IMR-90 (cell line): ENCODE data around the gene EHBP1. TPM values are rescaled to one million over a fixed set of nuclear protein-coding genes. Genes with fewer than 3 reads are reported as not detected.

Experiments used
- ATAC-seq: fragments of 200-7000 bp; cut with Tn5 transposase; 2 replicates; pipeline ENCODE4 v1.9.1; 2020; ENCODE audit warnings: low read depth, mild to moderate bottlenecking, moderate library complexity
- BruUV-seq: library from RNA; stranded (reverse); fragments of 400-500 nt; replicated peaks from 2 replicates; lab custom pipeline; 2021; lab: Mats Ljungman, UMichigan
- CTCF ChIA-PET: fragments of 300-600 bp; formaldehyde crosslinking; extraction: SDS; loops from one replicate; lab custom pipeline; 2021; ENCODE audit warnings: antibody characterized with exemption; lab: Yijun Ruan, JAX
- POLR2A ChIA-PET: fragments of 300-600 bp; sonication (Branson Sonifier 250); formaldehyde crosslinking; loops from one replicate; lab custom pipeline; 2022; ENCODE audit warnings: antibody characterized with exemption; ENCODE audit not compliant: unreplicated experiment; lab: Charles Lee
- DNase-seq: peaks from one replicate; pipeline ENCODE4 v3.0.0; 2013
- H2AFZ ChIP-seq: replicated peaks from 2 replicates; pipeline ENCODE3; 2013; ENCODE audit warnings: low read length, mild to moderate bottlenecking; ENCODE audit not compliant: poor library complexity
- H2AK5ac ChIP-seq: 2 replicates; pipeline ENCODE4 v1.6.1; 2013; ENCODE audit warnings: low read depth, low read length, inconsistent platforms
- H2AK9ac ChIP-seq: replicated peaks from 2 replicates; pipeline ENCODE3; 2013; ENCODE audit warnings: mild to moderate bottlenecking, low read depth, low read length, moderate library complexity; ENCODE audit not compliant: poor library complexity
- H2BK120ac ChIP-seq: 2 replicates; pipeline ENCODE4 v1.6.1; 2013; ENCODE audit warnings: low read depth, low read length, inconsistent platforms
- H2BK15ac ChIP-seq: 3 replicates; pipeline ENCODE4 v1.6.1; 2013; ENCODE audit warnings: low read depth, low read length, inconsistent platforms
- H2BK20ac ChIP-seq: 2 replicates; pipeline ENCODE4 v1.6.1; 2013; ENCODE audit warnings: low read depth, mild to moderate bottlenecking, inconsistent platforms, low read length, moderate library complexity
- H2BK5ac ChIP-seq: 2 replicates; pipeline ENCODE4 v1.6.1; 2013; ENCODE audit warnings: mild to moderate bottlenecking, low read depth, low read length, inconsistent platforms; ENCODE audit not compliant: poor library complexity, severe bottlenecking
- H3K14ac ChIP-seq: replicated peaks from 2 replicates; pipeline ENCODE4 v1.6.1; 2013; ENCODE audit warnings: low read depth, low read length, inconsistent platforms
- H3K18ac ChIP-seq: 2 replicates; pipeline ENCODE4 v1.6.1; 2013; ENCODE audit warnings: low read depth, low read length, control low read depth
- H3K23ac ChIP-seq: 2 replicates; pipeline ENCODE4 v1.6.1; 2013; ENCODE audit warnings: low read depth, low read length, inconsistent platforms
- H3K27ac ChIP-seq: 2 replicates; pipeline ENCODE4 v1.5.1; 2013; ENCODE audit warnings: mild to moderate bottlenecking, control low read depth, low read length; ENCODE audit not compliant: insufficient read depth
- H3K27me3 ChIP-seq: 2 replicates; pipeline ENCODE4 v1.6.1; 2013; ENCODE audit warnings: low read length; ENCODE audit not compliant: control insufficient read depth, insufficient read depth
- H3K36me3 ChIP-seq: 2 replicates; pipeline ENCODE4 v1.6.1; 2013; ENCODE audit warnings: low read length, mixed read lengths; ENCODE audit not compliant: control insufficient read depth, insufficient read depth
- H3K4ac ChIP-seq: 2 replicates; pipeline ENCODE4 v1.6.1; 2013; ENCODE audit warnings: low read depth, low read length, inconsistent platforms
- H3K4me1 ChIP-seq: 2 replicates; pipeline ENCODE4 v1.6.1; 2013; ENCODE audit warnings: low read length, mixed read lengths; ENCODE audit not compliant: control insufficient read depth, insufficient read depth
- H3K4me2 ChIP-seq: 2 replicates; pipeline ENCODE4 v1.6.1; 2013; ENCODE audit warnings: low read depth, mild to moderate bottlenecking, control low read depth, low read length, moderate library complexity
- H3K4me3 ChIP-seq: 2 replicates; pipeline ENCODE4 v1.5.1; 2013; ENCODE audit warnings: low read depth, mild to moderate bottlenecking, control low read depth, low read length, moderate library complexity; ENCODE audit not compliant: insufficient read depth
- H3K56ac ChIP-seq: 2 replicates; pipeline ENCODE4 v1.6.1; 2013; ENCODE audit warnings: low read length, inconsistent platforms; ENCODE audit not compliant: insufficient read depth; ENCODE audit errors: extremely low read depth
- H3K79me1 ChIP-seq, 2 experiments: 2 replicates each; pipeline ENCODE4 v1.6.1; 2013; ENCODE audit warnings: low read length in 2 of 2, inconsistent platforms in 1 of 2, low read depth in 1 of 2
- H3K9ac ChIP-seq: 2 replicates; pipeline ENCODE4 v1.6.1; 2013; ENCODE audit warnings: low read depth, low read length, control low read depth
- H3K9me1 ChIP-seq: 2 replicates; pipeline ENCODE4 v1.6.1; 2013; ENCODE audit warnings: low read length, inconsistent platforms; ENCODE audit not compliant: insufficient read depth
- H3K9me3 ChIP-seq: 2 replicates; pipeline ENCODE4 v1.6.1; 2013; ENCODE audit warnings: low read length; ENCODE audit not compliant: control insufficient read depth, insufficient read depth
- H4K20me1 ChIP-seq: 2 replicates; pipeline ENCODE4 v1.6.1; 2013; ENCODE audit warnings: low read length, inconsistent platforms; ENCODE audit not compliant: insufficient read depth
- H4K5ac ChIP-seq: 2 replicates; pipeline ENCODE4 v1.6.1; 2013; ENCODE audit warnings: mild to moderate bottlenecking, low read depth, low read length, control low read depth
- H4K8ac ChIP-seq, 2 experiments: 2 replicates each; pipeline ENCODE4 v1.6.1; 2013; ENCODE audit warnings: low read depth in 2 of 2, low read length in 2 of 2, control low read depth in 1 of 2, inconsistent platforms in 1 of 2
- H4K91ac ChIP-seq: 2 replicates; pipeline ENCODE4 v1.6.1; 2013; ENCODE audit warnings: low read depth, low read length, inconsistent platforms; ENCODE audit not compliant: insufficient read depth
- CTCF ChIP-seq: conservative IDR thresholded peaks from 2 replicates; pipeline ENCODE4 v1.5.1; 2012; ENCODE audit warnings: mild to moderate bottlenecking, low read depth, low read length, improper control_type of control experiment
- MAFK ChIP-seq: IDR thresholded peaks from 2 replicates; pipeline ENCODE4 v1.6.1; 2012; ENCODE audit warnings: low read depth, low read length, improper control_type of control experiment
- WGBS, 2 experiments: methylation state at CpG; one replicate each; pipeline versions ENCODE4 v1.1.5 to v1.1.7; 2013; ENCODE audit warnings: missing lambda C conversion rate in 2 of 2; ENCODE audit not compliant: insufficient read length in 1 of 2; ENCODE audit errors: extremely low coverage in 2 of 2; 5-methylcytosine and 5-hydroxymethylcytosine counted together
- dilution Hi-C: fragments of 300-500 bp; cut with HindIII; formaldehyde crosslinking; loops from one replicate; pipeline ENCODE4 v1.14.3; 2018; ENCODE audit warnings: low sequenced_read_pairs; ENCODE audit not compliant: unreplicated experiment
- in situ Hi-C: fragments of 300-500 bp; cut with MboI; formaldehyde crosslinking; loops from 3 replicates; pipeline ENCODE4 v1.14.3; 2019; ENCODE audit warnings: low sequenced_read_pairs, inconsistent platforms, mixed read lengths
- intact Hi-C: fragments of 100-400 bp; cut with micrococcal nuclease; formaldehyde crosslinking; loops from 2 replicates; pipeline ENCODE4 v1.10.0; 2022
- polyA plus RNA-seq, 3 experiments: library from polyadenylated mRNA; depleted of rRNA; stranded (reverse); fragments of >200 nt; gene quantifications; 2 replicates each; pipeline ENCODE4 v1.2.3, GENCODE V29; 2012; ENCODE audit warnings: low replicate concordance in 1 of 3
- total RNA-seq: library from RNA; depleted of rRNA; stranded (reverse); fragments of >200 nt; gene quantifications from 2 replicates; pipeline ENCODE4 v1.2.3, GENCODE V29; 2012

Gene EHBP1
- total and polyA plus RNA-seq, 2 of the 4 experiments (the other 2 are of a cell fraction) = 28.3 to 44.4 TPM

- CTCF ChIA-PET = interaction anchor here (1.2 kb wide), 1 partner anchor 10 kb away, joined by 4 read pairs; no protein-coding TSS in a partner anchor
- no peak overlapping the region; the same call in 1 of the 2 replicates for H2AK5ac ChIP-seq
- no peaks in the 10 kb centered on the region for H3K36me3 ChIP-seq
- peak overlapping the region; percentile 88 for H2BK120ac ChIP-seq
- peak overlapping the region in 1 of 2 experiments; percentile 38; a peak in 2 of 4 replicates for H4K8ac ChIP-seq
- dilution Hi-C loops (no loop called here), in situ Hi-C loops (no loop called here), intact Hi-C loops (loop anchor here (2.0 to 5.0 kb wide), 3 partner anchors 85 to 205 kb away; no protein-coding TSS in a partner anchor)
- H2AFZ ChIP-seq = no peak overlapping the region
- peak overlapping the region; percentile 50 for H2BK20ac ChIP-seq
- peak overlapping the region; percentile 36 for H3K23ac ChIP-seq
- no TSS peak for BruUV-seq
- H3K9me1 ChIP-seq = peaks cover 12% of the 10 kb centered on the region
- H3K9ac ChIP-seq = no peak overlapping the region
- peak overlapping the region; percentile 56; the same call in 1 of the 3 replicates for H2BK15ac ChIP-seq
- peak overlapping the region; percentile 95; the same call in 1 of the 2 replicates for H4K91ac ChIP-seq
- H3K18ac ChIP-seq = peak overlapping the region; percentile 87
- no CpG with 5 or more reads among the region's 2 CpGs for WGBS, 2 experiments
- H3K56ac ChIP-seq = no peak overlapping the region; the same call in 1 of the 2 replicates
- H4K5ac ChIP-seq = peak overlapping the region; percentile 76
- no peaks in the 10 kb centered on the region for H3K27me3 ChIP-seq
- H2AK9ac ChIP-seq = no peak overlapping the region
- H3K4ac ChIP-seq = peak overlapping the region; percentile 88; the same call in 1 of the 2 replicates
- H3K79me1 ChIP-seq = 0 out of 4 replicates have a peak, but pooled peaks cover 0 to 3% of the 10 kb centered on the region in 2 experiments
- peak overlapping the region; percentile 48 for H2BK5ac ChIP-seq
- H3K4me2 ChIP-seq = no peak overlapping the region
- H3K4me3 ChIP-seq = no peak overlapping the region
- H4K20me1 ChIP-seq = no peaks in the 10 kb centered on the region
- no peaks in the 10 kb centered on the region for H3K9me3 ChIP-seq
- peak overlapping the region; percentile 80; the same call in 1 of the 2 replicates for H3K27ac ChIP-seq
- DNase-seq (no peak), ATAC-seq (no peak)
- TF ChIP-seq CTCF (no peak), MAFK (peak; percentile 84)
- H3K14ac ChIP-seq = peak overlapping the region; percentile 87
- POLR2A ChIA-PET = no interaction called here
- peaks cover 16% of the 10 kb centered on the region for H3K4me1 ChIP-seq
Measured at GRCh38 chr2:62662131-62662530, 43.4 kb upstream of the EHBP1 start.
